ENCODE measurements around the gene MYL1. TPM values are rescaled to one million over a fixed set of nuclear protein-coding genes. Genes with fewer than 3 reads are reported as not detected.

Gene MYL1
- total RNA-seq, 1 experiment from 2014 or later = not detected

DNA sequence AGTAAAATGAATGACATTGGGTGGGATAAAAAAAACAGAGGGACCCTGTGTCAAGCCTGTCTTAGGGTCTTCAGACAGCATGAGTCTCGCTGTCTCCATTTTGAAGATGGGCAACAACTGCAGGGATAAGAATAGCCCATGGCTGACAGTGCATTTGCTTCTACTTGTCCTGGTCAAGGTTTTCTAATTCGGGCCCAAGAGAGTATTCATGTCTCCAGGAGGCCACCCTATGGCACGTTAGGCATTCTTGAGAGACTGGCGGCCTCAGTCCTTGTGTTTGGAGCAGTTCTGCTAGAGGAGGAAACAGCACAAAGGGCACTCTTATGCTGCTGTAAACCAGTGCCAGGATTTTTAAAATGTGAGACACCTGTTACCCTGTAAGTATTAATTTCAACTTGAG is 9.5 kb upstream of the MYL1 start:
- BruUV-seq (replicated peaks) = no TSS peak
- no peak for ATAC-seq
- POLR2A ChIA-PET = no interaction called here

More for the DNA sequence above, 9.5 kb upstream of the MYL1 start:
- no peak overlapping the region for H3K9ac ChIP-seq (ENCODE audit: low read length)
- RAD21 ChIA-PET (ENCODE audit: low non-redundant PET in 1 of 2, low total read pairs in 2 of 2, uncharacterized antibody in 2 of 2, unreplicated experiment in 2 of 2) = no interaction called here
- H3K9me2 ChIP-seq (ENCODE audit: insufficient read depth) = no peaks in the 10 kb centered on the region
- H3K27ac ChIP-seq (ENCODE audit: low read depth, low read length) = no peak overlapping the region
- no peaks in the 10 kb centered on the region for H3K36me3 ChIP-seq (ENCODE audit: control insufficient read depth in 1 of 2, insufficient read depth in 2 of 2, low read length in 2 of 2)
- no peaks in the 10 kb centered on the region for H3K27me3 ChIP-seq (ENCODE audit: insufficient read depth, low read length)
- H3K4me2 ChIP-seq (ENCODE audit: low read length) = no peak overlapping the region
- intact Hi-C loops (cut with micrococcal nuclease) = no loop called here
- CTCF ChIA-PET = no interaction called here
- H4K20me1 ChIP-seq (ENCODE audit: insufficient read depth) = no peaks in the 10 kb centered on the region
- no peaks in the 10 kb centered on the region for H3K79me2 ChIP-seq (ENCODE audit: insufficient read depth, low read length)
- no peak overlapping the region for H2AFZ ChIP-seq (ENCODE audit: low read depth, low read length, poor library complexity, severe bottlenecking)
- no peak for DNase-seq (ENCODE audit: low read depth, low spot score)
- TF ChIP-seq ZFX (IDR thresholded peaks at IDR 0.05) (no peak), SIN3A (IDR thresholded peaks at IDR 0.05; ENCODE audit: low read depth) (no peak), EGR1 (IDR thresholded peaks at IDR 0.05; ENCODE audit: low read depth) (no peak), FOSL1 (IDR thresholded peaks at IDR 0.05; ENCODE audit: low read depth) (no peak), RAD21 (IDR thresholded peaks at IDR 0.05; ENCODE audit: low read depth) (no peak)
- TF ChIP-seq, protein P1, sequence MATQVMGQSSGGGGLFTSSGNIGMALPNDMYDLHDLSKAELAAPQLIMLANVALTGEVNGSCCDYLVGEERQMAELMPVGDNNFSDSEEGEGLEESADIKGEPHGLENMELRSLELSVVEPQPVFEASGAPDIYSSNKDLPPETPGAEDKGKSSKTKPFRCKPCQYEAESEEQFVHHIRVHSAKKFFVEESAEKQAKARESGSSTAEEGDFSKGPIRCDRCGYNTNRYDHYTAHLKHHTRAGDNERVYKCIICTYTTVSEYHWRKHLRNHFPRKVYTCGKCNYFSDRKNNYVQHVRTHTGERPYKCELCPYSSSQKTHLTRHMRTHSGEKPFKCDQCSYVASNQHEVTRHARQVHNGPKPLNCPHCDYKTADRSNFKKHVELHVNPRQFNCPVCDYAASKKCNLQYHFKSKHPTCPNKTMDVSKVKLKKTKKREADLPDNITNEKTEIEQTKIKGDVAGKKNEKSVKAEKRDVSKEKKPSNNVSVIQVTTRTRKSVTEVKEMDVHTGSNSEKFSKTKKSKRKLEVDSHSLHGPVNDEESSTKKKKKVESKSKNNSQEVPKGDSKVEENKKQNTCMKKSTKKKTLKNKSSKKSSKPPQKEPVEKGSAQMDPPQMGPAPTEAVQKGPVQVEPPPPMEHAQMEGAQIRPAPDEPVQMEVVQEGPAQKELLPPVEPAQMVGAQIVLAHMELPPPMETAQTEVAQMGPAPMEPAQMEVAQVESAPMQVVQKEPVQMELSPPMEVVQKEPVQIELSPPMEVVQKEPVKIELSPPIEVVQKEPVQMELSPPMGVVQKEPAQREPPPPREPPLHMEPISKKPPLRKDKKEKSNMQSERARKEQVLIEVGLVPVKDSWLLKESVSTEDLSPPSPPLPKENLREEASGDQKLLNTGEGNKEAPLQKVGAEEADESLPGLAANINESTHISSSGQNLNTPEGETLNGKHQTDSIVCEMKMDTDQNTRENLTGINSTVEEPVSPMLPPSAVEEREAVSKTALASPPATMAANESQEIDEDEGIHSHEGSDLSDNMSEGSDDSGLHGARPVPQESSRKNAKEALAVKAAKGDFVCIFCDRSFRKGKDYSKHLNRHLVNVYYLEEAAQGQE (IDR thresholded peaks at IDR 0.05; ENCODE audit: low read depth) = no peak
- TF ChIP-seq, protein P2, sequence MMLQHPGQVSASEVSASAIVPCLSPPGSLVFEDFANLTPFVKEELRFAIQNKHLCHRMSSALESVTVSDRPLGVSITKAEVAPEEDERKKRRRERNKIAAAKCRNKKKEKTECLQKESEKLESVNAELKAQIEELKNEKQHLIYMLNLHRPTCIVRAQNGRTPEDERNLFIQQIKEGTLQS (IDR thresholded peaks at IDR 0.05) = no peak
- TF ChIP-seq, protein P3, sequence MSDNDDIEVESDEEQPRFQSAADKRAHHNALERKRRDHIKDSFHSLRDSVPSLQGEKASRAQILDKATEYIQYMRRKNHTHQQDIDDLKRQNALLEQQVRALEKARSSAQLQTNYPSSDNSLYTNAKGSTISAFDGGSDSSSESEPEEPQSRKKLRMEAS (IDR thresholded peaks at IDR 0.05) = no peak
- TF ChIP-seq, protein P4, sequence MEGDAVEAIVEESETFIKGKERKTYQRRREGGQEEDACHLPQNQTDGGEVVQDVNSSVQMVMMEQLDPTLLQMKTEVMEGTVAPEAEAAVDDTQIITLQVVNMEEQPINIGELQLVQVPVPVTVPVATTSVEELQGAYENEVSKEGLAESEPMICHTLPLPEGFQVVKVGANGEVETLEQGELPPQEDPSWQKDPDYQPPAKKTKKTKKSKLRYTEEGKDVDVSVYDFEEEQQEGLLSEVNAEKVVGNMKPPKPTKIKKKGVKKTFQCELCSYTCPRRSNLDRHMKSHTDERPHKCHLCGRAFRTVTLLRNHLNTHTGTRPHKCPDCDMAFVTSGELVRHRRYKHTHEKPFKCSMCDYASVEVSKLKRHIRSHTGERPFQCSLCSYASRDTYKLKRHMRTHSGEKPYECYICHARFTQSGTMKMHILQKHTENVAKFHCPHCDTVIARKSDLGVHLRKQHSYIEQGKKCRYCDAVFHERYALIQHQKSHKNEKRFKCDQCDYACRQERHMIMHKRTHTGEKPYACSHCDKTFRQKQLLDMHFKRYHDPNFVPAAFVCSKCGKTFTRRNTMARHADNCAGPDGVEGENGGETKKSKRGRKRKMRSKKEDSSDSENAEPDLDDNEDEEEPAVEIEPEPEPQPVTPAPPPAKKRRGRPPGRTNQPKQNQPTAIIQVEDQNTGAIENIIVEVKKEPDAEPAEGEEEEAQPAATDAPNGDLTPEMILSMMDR (IDR thresholded peaks at IDR 0.05 in 2 of 3, conservative IDR thresholded peaks at IDR 0.05 in 1 of 3; ENCODE audit: borderline replicate concordance in 1 of 3, insufficient read depth in 1 of 3, low read depth in 2 of 3, low read length in 2 of 3) = no peak
- H3K4me3 ChIP-seq (replicated peaks in 1 of 2; ENCODE audit: low read depth in 1 of 2, low read length in 2 of 2) = no peak overlapping the region
- H3K4me1 ChIP-seq (ENCODE audit: control insufficient read depth in 1 of 2, insufficient read depth in 2 of 2, low read length in 2 of 2) = no peaks in the 10 kb centered on the region
- H3K9me3 ChIP-seq (ENCODE audit: control insufficient read depth in 1 of 2, insufficient read depth in 1 of 2, low read depth in 1 of 2, low read length in 2 of 2) = no peaks in the 10 kb centered on the region

Measured in HCT116 (cell line).